GM21390 (cell line): ENCODE data around the gene C19orf38.

Source experiments
- ATAC-seq: cut with Tn5 transposase; IDR thresholded peaks from one replicate; pipeline ENCODE4 v1.9.1; 2021; ENCODE audit not compliant: unreplicated experiment

The C19orf38 gene

GRCh38 chr19:10899151-10899653 is 51.0 kb downstream of the C19orf38 start:
- ATAC-seq, result no peak

- ATAC-seq, result no peak
Measured at GRCh38 chr19:10907925-10908324, 59.7 kb downstream of the C19orf38 start.

- no peak for ATAC-seq
Measured at GRCh38 chr19:10908380-10908960, 60.3 kb downstream of the C19orf38 start.

- ATAC-seq, result no peak
Measured at GRCh38 chr19:10911579-10912363, 63.6 kb downstream of the C19orf38 start.

- no peak for ATAC-seq
Measured at GRCh38 chr19:10912619-10913018, 64.4 kb downstream of the C19orf38 start.

- ATAC-seq, result no peak
Measured at GRCh38 chr19:10913716-10914340, 65.6 kb downstream of the C19orf38 start.

GRCh38 chr19:10915130-10916091 is 67.2 kb downstream of the C19orf38 start:
- ATAC-seq, result no peak

GRCh38 chr19:10916602-10917001 is 68.4 kb downstream of the C19orf38 start:
- ATAC-seq, result no peak

GRCh38 chr19:10918359-10918758 is 70.1 kb downstream of the C19orf38 start:
- no peak for ATAC-seq
